Measurements from ENCODE around the gene SUCLG2. TPM values are rescaled to one million over a fixed set of nuclear protein-coding genes. Genes with fewer than 3 reads are reported as not detected.

Gene SUCLG2
- polyA plus RNA-seq, 2 of the 4 experiments (the other 2 are of a cell fraction), result 39.8 to 61.3 TPM

DNA sequence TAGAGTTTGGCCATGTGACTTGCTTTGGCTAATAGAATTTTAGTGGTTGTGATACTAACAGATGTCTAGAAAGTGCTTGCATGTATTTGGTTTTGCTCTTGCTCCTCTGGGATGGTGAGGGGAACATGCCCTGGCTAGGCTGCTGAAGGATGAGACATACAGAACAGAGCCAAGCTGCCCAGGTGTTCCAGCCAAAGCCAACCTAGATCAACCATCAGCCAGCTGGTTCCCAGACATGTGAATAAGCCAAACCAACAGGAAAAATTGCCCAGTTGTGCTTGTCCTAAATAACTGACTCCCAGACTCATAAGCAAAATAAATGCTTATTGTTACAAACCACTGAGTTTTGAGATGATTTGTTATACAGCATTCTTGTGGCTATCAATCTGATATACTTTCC, 292.6 kb downstream of the SUCLG2 start:
- TF ChIP-seq ZSCAN20 (CRISPR knock-in tag; IDR thresholded peaks at IDR 0.05), result no peak
- TF ChIP-seq, protein P1, sequence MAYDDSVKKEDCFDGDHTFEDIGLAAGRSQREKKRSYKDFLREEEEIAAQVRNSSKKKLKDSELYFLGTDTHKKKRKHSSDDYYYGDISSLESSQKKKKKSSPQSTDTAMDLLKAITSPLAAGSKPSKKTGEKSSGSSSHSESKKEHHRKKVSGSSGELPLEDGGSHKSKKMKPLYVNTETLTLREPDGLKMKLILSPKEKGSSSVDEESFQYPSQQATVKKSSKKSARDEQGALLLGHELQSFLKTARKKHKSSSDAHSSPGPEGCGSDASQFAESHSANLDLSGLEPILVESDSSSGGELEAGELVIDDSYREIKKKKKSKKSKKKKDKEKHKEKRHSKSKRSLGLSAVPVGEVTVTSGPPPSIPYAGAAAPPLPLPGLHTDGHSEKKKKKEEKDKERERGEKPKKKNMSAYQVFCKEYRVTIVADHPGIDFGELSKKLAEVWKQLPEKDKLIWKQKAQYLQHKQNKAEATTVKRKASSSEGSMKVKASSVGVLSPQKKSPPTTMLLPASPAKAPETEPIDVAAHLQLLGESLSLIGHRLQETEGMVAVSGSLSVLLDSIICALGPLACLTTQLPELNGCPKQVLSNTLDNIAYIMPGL (CRISPR knock-in tag; IDR thresholded peaks at IDR 0.05; ENCODE audit: borderline replicate concordance), result no peak
- no peak for TF ChIP-seq NR3C1 (IDR thresholded peaks at IDR 0.05)
- no peak for TF ChIP-seq CHD2 (IDR thresholded peaks at IDR 0.05; ENCODE audit: low read length, partially characterized antibody)
- no peak for TF ChIP-seq JUNB (IDR thresholded peaks at IDR 0.05)
- TF ChIP-seq MYC (IDR thresholded peaks at IDR 0.05; ENCODE audit: borderline replicate concordance, low read length), result no peak
- TF ChIP-seq GATA3 (IDR thresholded peaks at IDR 0.05; ENCODE audit: borderline replicate concordance), result no peak
- Histone ChIP-seq H3K27ac (no peak overlapping the region), H3K4me2 (no peak overlapping the region), H3K4me1 (no peaks in the 10 kb centered on the region), H3K9me3 (no peaks in the 10 kb centered on the region), H3K4me3 (no peak overlapping the region)
- ATAC-seq (no peak), FAIRE-seq (no peak), DNase-seq (ENCODE audit: low read depth in 1 of 2, low spot score in 1 of 2) (no peak)
- CTCF ChIA-PET, result interaction anchor here (1.3 kb wide), 1 partner anchor 20 kb away, joined by 3 read pairs; no protein-coding TSS in a partner anchor
- POLR2A ChIA-PET, result no interaction called here

DNA sequence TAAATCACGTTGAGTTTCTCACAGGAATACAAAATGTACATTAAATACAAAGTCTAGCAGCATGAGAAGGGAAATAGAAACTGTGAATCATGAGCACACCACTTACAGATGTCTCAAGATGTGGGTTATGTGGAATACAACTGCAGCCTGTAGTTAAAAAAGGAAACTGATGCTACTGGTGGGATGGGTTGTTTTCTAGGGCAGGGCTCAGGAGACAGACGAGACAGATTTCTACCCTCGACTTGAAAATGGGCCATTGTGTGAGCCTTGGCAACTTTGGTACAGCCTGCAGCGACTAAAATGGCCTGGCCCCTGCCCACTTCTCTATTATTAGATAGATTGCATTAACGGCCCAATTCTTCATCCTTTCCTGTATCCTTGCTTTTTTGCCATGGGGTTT, 293.1 kb downstream of the SUCLG2 start:
- Histone ChIP-seq H3K4me1 (no peaks in the 10 kb centered on the region), H3K27ac (no peak overlapping the region), H3K9me3 (no peaks in the 10 kb centered on the region), H3K4me2 (no peak overlapping the region), H3K4me3 (no peak overlapping the region)
- 38% methylated on average over 5 of the region's 5 CpGs for WGBS (ENCODE audit: missing lambda C conversion rate)
- ATAC-seq (no peak), FAIRE-seq (no peak), DNase-seq (ENCODE audit: low read depth in 1 of 2, low spot score in 1 of 2) (no peak)
- TF ChIP-seq KDM5A (IDR thresholded peaks at IDR 0.05) (no peak), KDM1A (IDR thresholded peaks at IDR 0.05; ENCODE audit: low read depth) (no peak), TFCP2L1 (CRISPR knock-in tag; IDR thresholded peaks at IDR 0.05) (no peak), PHF8 (IDR thresholded peaks at IDR 0.05; ENCODE audit: borderline replicate concordance, low read depth) (no peak), EHF (CRISPR knock-in tag; IDR thresholded peaks at IDR 0.05) (no peak), RARB (CRISPR knock-in tag; IDR thresholded peaks at IDR 0.05) (no peak), ZSCAN20 (CRISPR knock-in tag; IDR thresholded peaks at IDR 0.05) (no peak)
- TF ChIP-seq, protein P2, sequence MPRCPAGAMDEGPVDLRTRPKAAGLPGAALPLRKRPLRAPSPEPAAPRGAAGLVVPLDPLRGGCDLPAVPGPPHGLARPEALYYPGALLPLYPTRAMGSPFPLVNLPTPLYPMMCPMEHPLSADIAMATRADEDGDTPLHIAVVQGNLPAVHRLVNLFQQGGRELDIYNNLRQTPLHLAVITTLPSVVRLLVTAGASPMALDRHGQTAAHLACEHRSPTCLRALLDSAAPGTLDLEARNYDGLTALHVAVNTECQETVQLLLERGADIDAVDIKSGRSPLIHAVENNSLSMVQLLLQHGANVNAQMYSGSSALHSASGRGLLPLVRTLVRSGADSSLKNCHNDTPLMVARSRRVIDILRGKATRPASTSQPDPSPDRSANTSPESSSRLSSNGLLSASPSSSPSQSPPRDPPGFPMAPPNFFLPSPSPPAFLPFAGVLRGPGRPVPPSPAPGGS (IDR thresholded peaks at IDR 0.05), result no peak
- TF ChIP-seq, protein P3, sequence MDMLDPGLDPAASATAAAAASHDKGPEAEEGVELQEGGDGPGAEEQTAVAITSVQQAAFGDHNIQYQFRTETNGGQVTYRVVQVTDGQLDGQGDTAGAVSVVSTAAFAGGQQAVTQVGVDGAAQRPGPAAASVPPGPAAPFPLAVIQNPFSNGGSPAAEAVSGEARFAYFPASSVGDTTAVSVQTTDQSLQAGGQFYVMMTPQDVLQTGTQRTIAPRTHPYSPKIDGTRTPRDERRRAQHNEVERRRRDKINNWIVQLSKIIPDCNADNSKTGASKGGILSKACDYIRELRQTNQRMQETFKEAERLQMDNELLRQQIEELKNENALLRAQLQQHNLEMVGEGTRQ (IDR thresholded peaks at IDR 0.05), result no peak
- TF ChIP-seq, protein P4, sequence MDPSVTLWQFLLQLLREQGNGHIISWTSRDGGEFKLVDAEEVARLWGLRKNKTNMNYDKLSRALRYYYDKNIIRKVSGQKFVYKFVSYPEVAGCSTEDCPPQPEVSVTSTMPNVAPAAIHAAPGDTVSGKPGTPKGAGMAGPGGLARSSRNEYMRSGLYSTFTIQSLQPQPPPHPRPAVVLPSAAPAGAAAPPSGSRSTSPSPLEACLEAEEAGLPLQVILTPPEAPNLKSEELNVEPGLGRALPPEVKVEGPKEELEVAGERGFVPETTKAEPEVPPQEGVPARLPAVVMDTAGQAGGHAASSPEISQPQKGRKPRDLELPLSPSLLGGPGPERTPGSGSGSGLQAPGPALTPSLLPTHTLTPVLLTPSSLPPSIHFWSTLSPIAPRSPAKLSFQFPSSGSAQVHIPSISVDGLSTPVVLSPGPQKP (IDR thresholded peaks at IDR 0.05; ENCODE audit: low read depth, low read length), result no peak
- ChIA-PET CTCF (no interaction called here), POLR2A (no interaction called here)

DNA sequence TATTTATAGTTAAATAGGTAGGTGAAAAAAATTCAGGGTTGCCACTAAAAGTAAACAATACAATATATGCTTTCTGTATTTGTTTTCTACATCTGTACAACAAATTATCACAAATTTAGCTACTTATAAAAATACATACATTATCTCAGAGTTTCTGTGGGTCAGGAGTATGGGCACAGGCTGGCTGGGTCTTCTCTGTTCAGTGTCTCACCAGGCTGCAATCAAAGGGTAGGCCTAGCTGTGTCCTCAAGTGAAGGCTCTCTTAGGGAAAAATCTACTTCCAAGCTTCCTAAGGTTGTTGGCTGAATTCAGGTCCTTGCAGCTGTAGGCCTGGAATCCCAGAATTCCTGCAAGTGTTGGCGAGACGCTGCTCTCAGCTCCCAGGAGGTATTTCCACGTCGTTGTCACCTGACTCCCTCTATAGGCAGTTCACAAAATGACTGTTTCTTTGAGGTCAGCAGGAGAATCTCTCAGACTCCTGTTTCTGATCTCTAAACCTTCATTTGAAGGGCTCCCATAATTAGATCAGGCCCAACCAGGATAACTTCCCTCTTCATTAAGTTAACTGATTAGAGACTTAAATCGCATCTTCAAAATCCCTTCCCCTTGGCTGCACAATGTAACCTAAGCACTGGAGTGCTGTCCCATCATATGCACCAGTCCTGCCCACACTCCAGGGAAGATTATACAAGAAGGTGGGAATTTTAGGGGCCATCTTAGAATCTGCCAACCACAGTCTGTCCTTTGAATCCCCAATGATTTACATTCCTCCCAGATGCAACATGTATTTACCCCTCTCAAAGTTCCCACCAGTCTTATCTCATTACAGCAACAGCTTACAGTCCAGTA, 296.6 kb downstream of the SUCLG2 start:
- no peaks in the 10 kb centered on the region for H3K4me1 ChIP-seq
- FAIRE-seq (no peak), DNase-seq (ENCODE audit: low read depth in 1 of 2, low spot score in 1 of 2) (peak; percentile 25 to 54), ATAC-seq (peak; percentile 90 to 96)
- H3K4me3 ChIP-seq, result no peak overlapping the region
- CTCF ChIA-PET, result interaction anchor here (0.5 to 1.4 kb wide), 5 partner anchors 24 to 1555 kb away, joined by 3 to 5 read pairs (median 3); no protein-coding TSS in a partner anchor
- no peak overlapping the region for H3K27ac ChIP-seq
- POLR2A ChIA-PET, result interaction anchor here (0.6 kb wide), 1 partner anchor 244 kb away, joined by 3 read pairs; no protein-coding TSS in a partner anchor
- 7% methylated on average over 5 of the region's 5 CpGs for WGBS (ENCODE audit: missing lambda C conversion rate)
- no peaks in the 10 kb centered on the region for H3K9me3 ChIP-seq
- TF ChIP-seq RAD21 (conservative IDR thresholded peaks at IDR 0.05 in 1 of 2, IDR thresholded peaks at IDR 0.05 in 1 of 2), result peak; percentile 35 to 53; a peak in 3 of 5 replicates
- peak; percentile 23; the same call in 1 of the 3 replicates for TF ChIP-seq SMC3 (IDR thresholded peaks at IDR 0.05)
- no peak for TF ChIP-seq ZSCAN20 (CRISPR knock-in tag; IDR thresholded peaks at IDR 0.05)
- no peak for TF ChIP-seq CBX2 (IDR thresholded peaks at IDR 0.05; ENCODE audit: borderline replicate concordance, low read depth)
- TF ChIP-seq CBX8 (IDR thresholded peaks at IDR 0.05), result no peak
- TF ChIP-seq, protein P5, sequence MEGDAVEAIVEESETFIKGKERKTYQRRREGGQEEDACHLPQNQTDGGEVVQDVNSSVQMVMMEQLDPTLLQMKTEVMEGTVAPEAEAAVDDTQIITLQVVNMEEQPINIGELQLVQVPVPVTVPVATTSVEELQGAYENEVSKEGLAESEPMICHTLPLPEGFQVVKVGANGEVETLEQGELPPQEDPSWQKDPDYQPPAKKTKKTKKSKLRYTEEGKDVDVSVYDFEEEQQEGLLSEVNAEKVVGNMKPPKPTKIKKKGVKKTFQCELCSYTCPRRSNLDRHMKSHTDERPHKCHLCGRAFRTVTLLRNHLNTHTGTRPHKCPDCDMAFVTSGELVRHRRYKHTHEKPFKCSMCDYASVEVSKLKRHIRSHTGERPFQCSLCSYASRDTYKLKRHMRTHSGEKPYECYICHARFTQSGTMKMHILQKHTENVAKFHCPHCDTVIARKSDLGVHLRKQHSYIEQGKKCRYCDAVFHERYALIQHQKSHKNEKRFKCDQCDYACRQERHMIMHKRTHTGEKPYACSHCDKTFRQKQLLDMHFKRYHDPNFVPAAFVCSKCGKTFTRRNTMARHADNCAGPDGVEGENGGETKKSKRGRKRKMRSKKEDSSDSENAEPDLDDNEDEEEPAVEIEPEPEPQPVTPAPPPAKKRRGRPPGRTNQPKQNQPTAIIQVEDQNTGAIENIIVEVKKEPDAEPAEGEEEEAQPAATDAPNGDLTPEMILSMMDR (IDR thresholded peaks at IDR 0.05), result peak; percentile 34; the same call in 1 of the 3 replicates
- no peak overlapping the region for H3K4me2 ChIP-seq
